MG63 (cell line): ENCODE data around the gene CLOCK. TPM values are rescaled to one million over a fixed set of nuclear protein-coding genes. Genes with fewer than 3 reads are reported as not detected.
"Not testable (repeated sequence)": the region's sequence is repeated elsewhere in the genome, so short reads cannot be mapped to it uniquely, and the experiment has no call there.

ENCODE experiments used
- DNase-seq: peaks from one replicate; pipeline ENCODE4 v3.0.0-alpha.2; 2020
- H3K27me3 ChIP-seq: fragments of 250-450 bp; sonication (Bioruptor Pico); 2 replicates; pipeline ENCODE4 v1.5.1; 2020; ENCODE audit warnings: mild to moderate bottlenecking, moderate library complexity
- H3K36me3 ChIP-seq: fragments of 250-450 bp; sonication (Bioruptor Pico); 2 replicates; pipeline ENCODE4 v1.5.1; 2020; ENCODE audit warnings: mild to moderate bottlenecking, moderate library complexity
- H3K4me3 ChIP-seq: fragments of 250-450 bp; sonication (Bioruptor Pico); 2 replicates; pipeline ENCODE4 v1.5.1; 2020; ENCODE audit warnings: mild to moderate bottlenecking, moderate library complexity
- H3K9me3 ChIP-seq: fragments of 250-450 bp; sonication (Bioruptor Pico); 2 replicates; pipeline ENCODE4 v1.5.1; 2020; ENCODE audit warnings: mild to moderate bottlenecking, moderate library complexity
- total RNA-seq: library from RNA; depleted of rRNA; stranded (reverse); fragments of >200 nt; shearing (Covaris generic); gene quantifications from 2 replicates; pipeline ENCODE4 v1.2.3, GENCODE V29; 2014; ENCODE audit warnings: low replicate concordance; rRNA removed

Gene CLOCK, protein sequence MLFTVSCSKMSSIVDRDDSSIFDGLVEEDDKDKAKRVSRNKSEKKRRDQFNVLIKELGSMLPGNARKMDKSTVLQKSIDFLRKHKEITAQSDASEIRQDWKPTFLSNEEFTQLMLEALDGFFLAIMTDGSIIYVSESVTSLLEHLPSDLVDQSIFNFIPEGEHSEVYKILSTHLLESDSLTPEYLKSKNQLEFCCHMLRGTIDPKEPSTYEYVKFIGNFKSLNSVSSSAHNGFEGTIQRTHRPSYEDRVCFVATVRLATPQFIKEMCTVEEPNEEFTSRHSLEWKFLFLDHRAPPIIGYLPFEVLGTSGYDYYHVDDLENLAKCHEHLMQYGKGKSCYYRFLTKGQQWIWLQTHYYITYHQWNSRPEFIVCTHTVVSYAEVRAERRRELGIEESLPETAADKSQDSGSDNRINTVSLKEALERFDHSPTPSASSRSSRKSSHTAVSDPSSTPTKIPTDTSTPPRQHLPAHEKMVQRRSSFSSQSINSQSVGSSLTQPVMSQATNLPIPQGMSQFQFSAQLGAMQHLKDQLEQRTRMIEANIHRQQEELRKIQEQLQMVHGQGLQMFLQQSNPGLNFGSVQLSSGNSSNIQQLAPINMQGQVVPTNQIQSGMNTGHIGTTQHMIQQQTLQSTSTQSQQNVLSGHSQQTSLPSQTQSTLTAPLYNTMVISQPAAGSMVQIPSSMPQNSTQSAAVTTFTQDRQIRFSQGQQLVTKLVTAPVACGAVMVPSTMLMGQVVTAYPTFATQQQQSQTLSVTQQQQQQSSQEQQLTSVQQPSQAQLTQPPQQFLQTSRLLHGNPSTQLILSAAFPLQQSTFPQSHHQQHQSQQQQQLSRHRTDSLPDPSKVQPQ
- total RNA-seq = 8.1 and 21.4 TPM in 2 replicates

DNA sequence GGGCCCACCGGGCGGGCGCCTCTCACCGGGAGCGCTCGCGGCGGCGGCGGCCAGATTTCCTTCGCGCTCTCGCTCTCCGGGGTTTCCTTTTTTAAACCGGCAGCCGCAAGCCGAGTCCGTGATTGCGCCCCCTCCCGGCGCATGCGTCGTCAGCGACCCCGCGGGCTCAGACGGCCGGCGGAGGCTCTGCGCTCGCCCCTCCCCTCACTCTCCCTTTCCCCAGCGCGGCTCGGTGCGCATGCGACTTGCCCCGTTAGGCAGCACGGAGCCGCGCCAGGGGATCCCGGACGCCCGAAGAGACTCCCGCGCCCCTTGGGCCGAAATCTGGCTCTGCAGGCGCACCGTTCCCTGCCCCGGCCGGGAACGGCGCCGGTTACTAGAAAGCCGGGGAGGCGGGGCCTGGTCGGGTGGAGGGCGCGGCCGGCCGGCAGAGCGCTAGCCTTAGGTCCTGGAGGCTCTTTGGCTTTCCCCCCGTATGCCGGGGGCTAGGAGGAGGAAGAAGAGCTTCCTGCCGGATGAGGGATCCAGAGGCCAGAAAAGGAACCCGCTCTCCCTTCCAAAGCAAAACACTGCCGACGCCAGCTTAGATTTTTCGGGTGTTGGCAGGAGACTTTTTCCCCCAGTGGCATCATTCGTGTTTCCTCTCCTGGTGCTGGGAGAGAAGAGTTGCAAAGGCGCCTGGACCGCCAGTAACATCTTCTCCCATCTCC, at the start of gene CLOCK:
Gene CLOCK (minus strand): TSS at position 154 of the 710 bp plus-strand sequence. CDS start 64,124 bp downstream, outside the sequence.
- Histone ChIP-seq H3K4me3 (peak within 1 kb of the TSS; percentile 78), H3K9me3 (no peaks in the 10 kb centered on the region), H3K36me3 (no peaks in the 10 kb centered on the region), H3K27me3 (no peaks in the 10 kb centered on the region)
- peak; percentile 79 for DNase-seq

DNA sequence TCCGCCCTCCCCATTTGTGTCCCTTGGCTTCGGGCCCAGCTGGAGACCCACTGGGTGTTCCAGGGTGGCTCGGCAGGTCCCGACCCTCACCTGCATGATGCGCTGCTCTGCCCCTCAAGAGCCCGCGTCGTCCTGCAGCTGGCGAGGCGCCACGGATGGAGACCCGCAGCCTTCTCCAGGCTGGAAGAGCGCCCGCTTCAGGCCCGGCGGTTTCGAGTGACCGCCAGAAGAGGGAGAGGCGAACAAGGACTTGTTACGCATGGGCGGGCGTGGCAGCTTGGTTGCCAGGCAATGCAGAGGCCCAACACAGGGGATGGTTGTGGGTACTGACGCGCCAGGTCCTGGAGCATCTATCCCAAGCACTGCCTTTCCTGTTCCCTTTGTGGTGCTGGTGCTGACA, 45.3 kb upstream of the CLOCK start, which contains the start of gene PDCL2:
Gene PDCL2 (minus strand): TSS at position 232 of the 400 bp plus-strand sequence. CDS start 136 bp downstream, at position 96.
- H3K36me3 ChIP-seq = no peaks in the 10 kb centered on the region
- H3K4me3 ChIP-seq = no peak within 1 kb of the TSS
- H3K9me3 ChIP-seq = no peaks in the 10 kb centered on the region
- H3K27me3 ChIP-seq = no peaks in the 10 kb centered on the region
- DNase-seq = no peak

DNA sequence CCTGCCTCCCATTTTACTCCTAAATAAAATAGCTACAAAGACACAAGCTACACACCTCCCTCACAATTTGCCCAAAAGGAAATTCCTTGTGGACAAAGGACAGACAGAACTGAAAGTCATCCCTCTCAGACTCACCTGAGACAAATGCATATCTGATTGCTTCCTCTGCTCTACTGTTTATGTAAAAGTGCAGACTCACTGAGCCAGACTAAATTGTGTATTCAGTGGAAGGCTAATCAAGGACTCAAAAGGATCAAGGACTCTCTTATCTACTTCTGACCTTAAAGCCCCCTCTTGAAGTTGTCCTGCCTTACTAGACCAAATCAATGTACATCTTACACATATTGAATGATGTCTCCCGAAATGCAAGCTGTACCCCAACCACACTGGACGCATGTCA, 41.5 kb upstream of the CLOCK start:
- H3K9me3 ChIP-seq = no peaks in the 10 kb centered on the region
- H3K27me3 ChIP-seq = no peaks in the 10 kb centered on the region
- DNase-seq = no peak
- H3K36me3 ChIP-seq = no peaks in the 10 kb centered on the region
- no peak overlapping the region for H3K4me3 ChIP-seq

DNA sequence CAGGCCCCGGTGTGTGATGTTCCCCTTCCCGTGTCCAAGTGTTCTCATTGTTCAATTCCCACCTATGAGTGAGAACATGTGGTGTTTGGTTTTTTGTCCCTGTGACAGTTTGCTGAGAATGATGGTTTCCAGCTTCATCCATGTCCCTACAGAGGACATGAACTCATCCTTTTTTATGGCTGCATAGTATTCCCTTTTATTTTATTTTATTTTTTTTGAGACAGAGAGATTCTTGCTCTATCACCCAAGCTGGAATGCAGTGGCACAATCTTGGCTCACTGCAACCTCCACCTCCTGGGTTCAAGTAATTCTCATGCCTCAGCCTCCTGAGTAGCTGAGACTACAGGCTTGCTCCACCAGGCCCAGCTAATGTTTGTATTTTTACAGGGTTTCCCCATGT, 36.1 kb upstream of the CLOCK start:
- H3K9me3 ChIP-seq, DNase-seq, H3K4me3 ChIP-seq: not testable (repeated sequence)

DNA sequence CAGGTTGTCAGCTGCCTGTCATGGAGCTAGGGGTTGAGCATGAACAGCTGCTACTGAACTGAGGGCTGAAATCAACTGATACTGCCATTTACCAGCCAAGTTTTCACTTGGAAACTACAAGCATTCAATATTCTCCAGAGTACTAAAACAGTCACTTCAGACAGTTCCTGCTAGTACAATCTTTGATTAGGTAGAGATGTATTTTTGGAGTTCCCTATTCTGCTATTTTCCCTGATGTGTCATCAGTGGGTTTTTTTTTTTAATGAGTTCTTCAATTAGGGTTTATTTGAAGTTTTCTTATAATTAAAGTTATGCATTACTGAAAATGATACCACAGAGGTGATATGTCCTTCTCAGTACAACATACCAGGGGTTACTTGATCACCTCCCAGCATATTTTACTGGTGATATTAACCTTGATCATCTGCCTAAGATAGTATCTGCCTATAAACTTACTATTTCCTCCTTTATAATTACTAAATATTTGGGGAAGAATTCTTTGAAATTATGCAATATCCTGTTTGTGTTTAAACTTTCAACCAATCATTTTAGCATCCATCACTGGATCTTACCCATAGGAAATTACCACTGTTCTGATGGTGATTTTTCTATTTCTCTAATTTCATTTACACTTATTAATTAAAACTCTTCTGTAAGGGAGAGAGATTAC, 31.8 kb upstream of the CLOCK start:
- Histone ChIP-seq H3K9me3 (no peaks in the 10 kb centered on the region), H3K27me3 (no peaks in the 10 kb centered on the region), H3K4me3 (no peak overlapping the region), H3K36me3 (no peaks in the 10 kb centered on the region)
- DNase-seq = no peak

More for the DNA sequence above, 36.1 kb upstream of the CLOCK start:
- not testable (repeated sequence) for H3K36me3 ChIP-seq, H3K27me3 ChIP-seq

DNA sequence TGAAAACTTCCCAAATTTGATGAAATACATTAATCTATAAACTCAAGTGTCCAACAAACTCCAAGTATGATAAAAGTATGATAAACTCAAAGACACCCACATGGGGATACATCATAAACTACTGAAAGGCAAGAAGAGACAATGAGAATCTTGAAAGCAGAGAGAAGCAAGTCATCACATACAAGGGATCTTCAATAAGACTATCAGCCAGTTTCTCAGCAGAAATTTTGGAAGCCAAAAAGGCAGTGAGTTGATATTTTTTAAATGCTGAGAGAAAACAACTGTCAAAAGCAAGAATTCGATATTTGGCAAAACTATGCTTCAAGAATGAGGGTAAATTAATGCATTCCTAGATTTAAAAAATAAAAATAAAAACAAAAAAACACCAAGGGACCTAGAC, 28.8 kb upstream of the CLOCK start:
- no peaks in the 10 kb centered on the region for H3K9me3 ChIP-seq
- no peak overlapping the region for H3K4me3 ChIP-seq
- H3K27me3 ChIP-seq = no peaks in the 10 kb centered on the region
- no peaks in the 10 kb centered on the region for H3K36me3 ChIP-seq
- DNase-seq = no peak

DNA sequence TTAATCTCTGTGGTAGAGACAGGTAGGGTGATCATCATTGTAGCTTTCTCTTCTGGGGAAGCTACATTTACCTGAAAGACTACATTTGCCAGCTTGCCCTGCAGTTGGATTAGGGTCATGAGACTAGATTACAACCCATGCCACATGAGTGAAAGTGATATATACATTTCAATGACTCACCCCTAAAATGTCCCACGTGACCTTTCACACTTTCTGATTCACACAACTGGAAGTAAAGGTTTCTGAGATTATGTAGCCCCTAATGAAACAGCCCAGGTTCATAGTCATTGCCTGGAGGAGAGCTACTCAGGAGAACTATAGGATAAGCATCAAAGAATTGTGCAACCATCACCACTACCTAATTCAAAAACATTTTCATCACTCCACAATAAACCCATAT, 27.5 kb upstream of the CLOCK start:
- no peak for DNase-seq
- H3K9me3 ChIP-seq = no peaks in the 10 kb centered on the region

DNA sequence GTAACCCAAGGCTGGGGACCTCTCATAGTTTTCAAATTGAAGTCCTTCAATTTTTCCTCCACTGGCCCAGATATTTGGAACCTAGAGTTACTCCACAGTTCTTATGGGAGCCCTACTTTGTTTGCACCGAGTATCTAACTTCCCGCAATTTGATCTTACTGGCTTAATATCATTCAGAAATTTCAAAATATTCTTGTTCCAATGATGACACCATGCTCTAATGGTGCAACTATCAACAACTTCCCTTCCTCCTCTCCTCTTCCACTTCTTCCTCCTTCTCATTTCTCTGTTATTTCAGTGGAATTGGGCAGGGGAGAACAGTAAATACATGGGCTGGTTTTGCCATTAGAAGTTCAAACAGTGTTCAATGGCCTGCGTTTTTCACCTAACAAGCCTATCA, 25.1 kb upstream of the CLOCK start:
- no peaks in the 10 kb centered on the region for H3K36me3 ChIP-seq
- no peaks in the 10 kb centered on the region for H3K27me3 ChIP-seq
- H3K4me3 ChIP-seq = no peak overlapping the region
- no peak for DNase-seq
- H3K9me3 ChIP-seq = no peaks in the 10 kb centered on the region

More for the DNA sequence above, 27.5 kb upstream of the CLOCK start:
- no peak overlapping the region for H3K4me3 ChIP-seq
- H3K36me3 ChIP-seq = no peaks in the 10 kb centered on the region
- no peaks in the 10 kb centered on the region for H3K27me3 ChIP-seq

DNA sequence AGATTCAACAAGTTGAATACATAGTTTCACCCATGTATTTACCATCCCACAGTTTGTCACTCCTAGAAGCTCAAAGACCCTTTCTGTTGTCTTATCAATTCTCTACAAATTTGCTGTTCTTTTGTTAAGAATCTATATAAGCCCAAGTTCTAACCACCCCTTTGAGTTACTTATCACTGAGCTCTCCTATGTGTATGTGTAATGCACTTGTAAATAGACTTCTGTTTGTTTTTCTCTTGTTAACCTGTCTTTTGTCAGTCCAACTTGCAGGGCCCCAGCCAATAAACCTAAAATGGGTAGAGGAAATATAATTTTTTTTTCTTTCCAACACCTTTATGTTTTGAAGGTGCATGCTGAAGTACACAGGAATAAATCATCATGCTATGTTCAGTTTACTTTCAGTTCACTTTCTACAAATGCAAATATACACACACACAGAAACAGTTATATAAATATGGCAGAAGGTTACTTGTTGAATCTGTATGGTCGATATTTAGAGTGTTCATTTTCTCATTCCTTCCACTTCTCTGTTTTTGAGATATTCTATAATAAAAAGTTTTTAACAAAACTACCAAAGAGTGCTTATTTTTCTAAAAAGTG, 22.3 kb upstream of the CLOCK start:
- Histone ChIP-seq H3K4me3 (no peak overlapping the region), H3K36me3 (no peaks in the 10 kb centered on the region), H3K9me3 (no peaks in the 10 kb centered on the region), H3K27me3 (no peaks in the 10 kb centered on the region)
- DNase-seq = no peak

DNA sequence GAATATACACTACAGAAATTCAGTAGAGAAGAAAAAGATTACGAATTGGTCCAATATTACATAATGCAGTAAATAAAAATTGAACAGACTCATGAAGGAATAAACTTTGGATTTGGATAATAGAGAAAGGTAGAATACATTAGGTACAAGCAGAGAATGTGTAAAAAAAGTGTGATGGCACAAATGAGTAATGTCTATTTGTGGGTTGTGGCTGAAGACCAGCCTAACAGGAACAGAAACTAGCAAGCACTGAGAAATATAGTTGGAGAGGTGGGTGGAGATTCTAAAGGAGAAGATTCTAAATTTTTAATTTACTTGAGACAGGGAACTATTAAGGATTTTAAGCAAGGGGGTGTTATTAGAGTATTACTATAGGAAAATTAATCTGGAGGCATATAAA, 15.2 kb upstream of the CLOCK start:
- no peak for DNase-seq
- no peaks in the 10 kb centered on the region for H3K36me3 ChIP-seq
- H3K27me3 ChIP-seq = no peaks in the 10 kb centered on the region

DNA sequence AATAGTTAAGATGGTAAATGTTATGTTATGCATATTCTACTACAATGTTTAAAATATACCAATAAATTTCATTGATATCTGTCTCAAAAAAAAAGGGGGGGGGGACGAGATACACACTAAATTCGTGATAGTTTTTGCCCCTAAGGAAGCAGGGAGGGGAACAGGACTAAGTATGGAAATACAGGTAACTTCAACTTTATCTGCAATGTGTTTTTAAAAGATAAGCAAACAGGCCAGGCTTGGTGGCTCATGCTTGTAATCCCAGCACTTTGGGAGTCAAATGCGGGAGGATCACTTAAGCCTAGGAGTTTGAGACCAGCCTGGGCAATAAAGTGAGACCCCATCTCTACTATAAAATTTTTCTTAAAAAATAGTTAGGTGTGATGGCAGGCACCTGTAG, 13.4 kb upstream of the CLOCK start:
- DNase-seq = no peak
- Histone ChIP-seq H3K27me3 (no peaks in the 10 kb centered on the region), H3K9me3 (no peaks in the 10 kb centered on the region), H3K4me3 (no peak overlapping the region), H3K36me3 (no peaks in the 10 kb centered on the region)

More for the DNA sequence above, 15.2 kb upstream of the CLOCK start:
- Histone ChIP-seq H3K9me3 (no peaks in the 10 kb centered on the region), H3K4me3 (no peak overlapping the region)

DNA sequence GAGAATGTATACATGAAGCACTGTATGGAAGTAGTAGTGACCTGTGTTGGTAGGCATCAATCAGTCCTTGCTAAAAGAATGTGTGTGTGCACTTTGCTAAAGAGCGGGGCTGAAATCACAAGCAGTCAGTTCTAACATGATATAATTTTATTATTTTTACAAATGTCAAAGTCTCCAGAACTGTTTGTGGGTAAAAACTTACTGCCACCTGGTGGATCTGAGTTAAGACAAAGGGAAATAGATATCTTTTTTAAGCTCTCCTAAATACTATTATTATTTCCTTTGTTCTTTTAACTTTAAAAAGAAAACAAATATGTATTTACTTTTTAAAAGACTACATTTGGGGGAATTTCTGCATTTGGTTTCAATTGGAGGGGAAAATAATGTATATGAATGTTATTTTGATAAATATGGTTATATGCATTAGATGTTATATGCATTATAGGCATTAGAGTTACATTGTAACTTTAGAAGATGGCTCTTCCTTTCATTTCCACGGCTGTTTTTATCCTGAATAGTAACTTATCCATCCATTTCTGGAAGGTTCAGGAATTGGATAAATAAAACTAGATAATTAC, 7.8 kb upstream of the CLOCK start:
- DNase-seq = no peak
- Histone ChIP-seq H3K27me3 (no peaks in the 10 kb centered on the region), H3K36me3 (no peaks in the 10 kb centered on the region), H3K9me3 (no peaks in the 10 kb centered on the region), H3K4me3 (no peak overlapping the region)

DNA sequence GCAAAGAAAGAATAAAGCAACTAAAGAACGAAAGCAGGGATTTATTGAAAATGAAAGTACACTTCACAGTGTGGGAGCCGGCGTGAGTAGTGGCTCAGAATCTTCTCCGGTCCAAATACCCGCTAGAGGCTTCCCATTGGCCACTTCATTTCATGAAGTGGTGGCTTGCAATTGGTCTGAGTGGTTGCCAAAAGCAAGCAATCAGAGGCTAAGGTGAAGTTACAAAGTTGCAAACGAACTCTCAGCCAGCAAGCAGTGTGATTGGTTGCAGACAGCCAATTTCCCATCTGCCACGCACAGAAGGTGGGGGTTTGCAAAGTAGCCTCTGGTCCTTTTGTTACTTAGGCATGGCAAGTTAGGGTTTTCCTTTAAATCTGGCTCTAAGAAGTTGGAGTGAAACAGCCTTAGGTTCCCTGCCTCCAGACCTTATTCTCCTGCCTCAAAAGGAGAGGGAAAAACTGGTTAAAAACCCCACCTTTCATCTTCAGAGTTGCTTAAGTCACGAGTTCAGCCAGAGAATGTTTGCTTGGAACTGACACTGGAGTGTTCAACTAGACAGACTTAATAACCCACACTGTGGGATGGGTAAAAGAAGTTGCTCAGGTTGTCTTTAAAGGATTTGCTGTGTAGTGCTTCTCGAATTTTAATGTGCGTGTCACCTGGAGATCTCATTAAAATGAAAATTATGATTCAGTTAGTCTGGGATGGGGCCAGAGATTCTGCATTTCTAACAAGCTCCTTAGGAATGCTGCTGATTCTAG, 6.9 kb upstream of the CLOCK start:
- Histone ChIP-seq H3K27me3 (no peaks in the 10 kb centered on the region), H3K9me3 (no peaks in the 10 kb centered on the region), H3K36me3 (no peaks in the 10 kb centered on the region), H3K4me3 (peak overlapping the region; percentile 46)
- DNase-seq = peak; percentile 70

DNA sequence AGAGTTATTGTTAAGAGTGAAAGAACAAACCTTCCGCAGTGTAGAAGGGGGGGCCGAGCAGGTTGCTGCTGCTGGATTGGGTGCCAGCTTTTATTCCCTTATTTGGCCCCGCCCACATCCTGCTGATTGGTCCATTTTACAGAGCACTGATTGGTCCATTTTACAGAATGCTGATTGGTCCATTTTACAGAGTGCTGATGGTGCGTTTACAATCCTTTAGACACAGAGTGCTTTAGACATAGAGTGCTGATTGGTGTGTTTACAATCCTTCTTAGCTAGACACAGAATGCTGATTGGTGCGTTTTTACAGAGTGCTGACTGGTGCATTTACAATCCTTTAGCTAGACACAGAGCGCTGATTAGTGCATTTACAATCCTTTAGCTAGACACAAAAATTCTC, 5.3 kb upstream of the CLOCK start:
- H3K4me3 ChIP-seq, H3K27me3 ChIP-seq, DNase-seq, H3K9me3 ChIP-seq, H3K36me3 ChIP-seq: not testable (repeated sequence)

DNA sequence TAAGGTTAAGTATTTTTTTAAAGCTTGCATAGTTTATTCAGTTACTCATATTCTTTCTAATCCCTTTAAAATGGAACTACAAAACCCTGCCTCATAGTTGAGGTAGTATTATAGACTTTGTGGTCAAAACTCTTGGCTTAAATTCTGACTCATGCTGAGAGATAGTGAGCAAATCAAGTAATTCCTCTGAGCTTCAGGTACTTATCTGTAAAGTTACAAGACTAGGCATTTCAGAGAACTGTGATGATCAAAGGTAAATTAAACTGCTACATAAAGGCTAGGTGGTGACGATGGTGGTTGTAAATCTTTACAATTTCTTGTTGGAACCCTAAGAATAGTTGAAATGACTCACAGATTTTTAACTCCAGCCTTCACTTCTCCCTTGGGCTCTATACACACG, 3.2 kb upstream of the CLOCK start:
- Histone ChIP-seq H3K4me3 (no peak overlapping the region), H3K27me3 (no peaks in the 10 kb centered on the region), H3K36me3 (no peaks in the 10 kb centered on the region), H3K9me3 (no peaks in the 10 kb centered on the region)
- DNase-seq = no peak
